Measurements from ENCODE around the gene COMMD1. TPM values are rescaled to one million over a fixed set of nuclear protein-coding genes. Genes with fewer than 3 reads are reported as not detected.

Gene COMMD1
- total RNA-seq, 4 donors from 2014 or later, result 46.2 to 51.7 (median 46.7) TPM

- no peak for TF ChIP-seq CTCF (IDR thresholded peaks at IDR 0.05; ENCODE audit: low read depth)
Measured at GRCh38 chr2:62150597-62151305, 245.3 kb downstream of the COMMD1 start.

DNA sequence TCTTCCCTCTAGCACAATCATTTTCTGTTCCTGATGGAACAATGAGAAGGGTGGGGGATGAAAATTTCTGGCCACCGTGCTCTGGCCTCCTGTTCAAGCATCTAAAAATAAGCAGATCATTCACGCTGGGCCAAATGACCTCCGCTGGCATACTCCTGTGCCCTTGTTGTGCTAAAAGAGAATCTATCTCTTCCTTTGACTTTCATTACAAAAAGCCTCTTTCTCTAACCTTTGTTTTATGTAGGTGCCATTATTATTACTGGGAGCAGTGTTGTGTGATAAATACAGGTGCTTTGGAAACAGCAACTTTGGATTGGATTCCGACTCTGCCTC is 245.8 kb downstream of the COMMD1 start:
- no peak for TF ChIP-seq CTCF (IDR thresholded peaks at IDR 0.05; ENCODE audit: low read depth)

DNA sequence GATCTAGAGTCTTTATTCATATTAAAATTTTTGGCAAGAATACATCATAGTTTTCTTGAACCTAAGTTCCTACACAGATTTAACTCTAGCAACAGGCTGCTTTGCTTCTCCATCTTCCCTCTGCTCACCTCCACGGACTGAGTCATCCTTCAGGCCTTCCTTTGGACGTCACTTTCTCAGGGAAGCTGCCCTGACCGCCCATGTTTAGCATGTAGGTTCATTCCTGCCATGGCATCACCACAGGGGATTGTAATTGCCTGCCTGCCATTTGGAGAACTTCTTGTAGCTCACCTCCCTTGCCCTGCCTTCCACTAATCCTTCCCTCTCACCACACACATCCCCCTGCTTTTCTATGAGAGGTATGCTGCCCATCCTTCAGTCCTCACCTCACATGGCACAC is 246.5 kb downstream of the COMMD1 start:
- TF ChIP-seq CTCF (IDR thresholded peaks at IDR 0.05; ENCODE audit: low read depth), result no peak

DNA sequence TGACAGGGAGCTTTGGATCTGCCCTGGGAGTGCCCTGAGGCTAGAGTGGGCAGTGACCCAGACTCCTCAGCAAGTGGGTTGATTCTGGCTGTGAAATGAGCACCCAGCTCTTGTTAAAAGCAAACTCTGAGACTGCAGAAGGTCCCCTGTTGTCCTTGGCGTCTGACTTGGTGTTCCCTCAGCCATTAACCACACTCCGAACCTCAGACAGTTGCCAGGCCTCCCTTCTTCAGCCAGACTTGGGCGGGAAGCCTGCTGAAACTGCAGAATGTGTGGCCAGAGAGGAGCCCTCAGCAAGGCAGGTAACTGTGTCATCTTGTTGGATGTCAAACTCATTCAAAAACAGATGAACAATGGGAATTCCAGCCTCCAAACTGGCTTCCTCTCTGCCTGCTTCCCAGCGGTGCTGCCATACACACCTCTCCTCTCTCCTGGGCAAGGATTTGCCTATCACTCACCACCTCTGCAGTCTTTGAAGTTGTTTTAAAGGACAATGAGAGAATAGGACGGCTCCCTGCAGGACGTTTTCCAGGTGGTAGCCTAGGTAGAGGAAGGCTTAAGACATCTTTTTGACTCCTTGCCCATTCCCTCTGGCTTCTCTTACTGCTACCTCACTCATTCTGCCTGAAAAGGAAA is 251.5 kb downstream of the COMMD1 start:
- no peak for TF ChIP-seq CTCF (IDR thresholded peaks at IDR 0.05; ENCODE audit: low read depth)

GRCh38 chr2:62158444-62159121 is 253.1 kb downstream of the COMMD1 start:
- no peak for TF ChIP-seq CTCF (IDR thresholded peaks at IDR 0.05; ENCODE audit: low read depth)

DNA sequence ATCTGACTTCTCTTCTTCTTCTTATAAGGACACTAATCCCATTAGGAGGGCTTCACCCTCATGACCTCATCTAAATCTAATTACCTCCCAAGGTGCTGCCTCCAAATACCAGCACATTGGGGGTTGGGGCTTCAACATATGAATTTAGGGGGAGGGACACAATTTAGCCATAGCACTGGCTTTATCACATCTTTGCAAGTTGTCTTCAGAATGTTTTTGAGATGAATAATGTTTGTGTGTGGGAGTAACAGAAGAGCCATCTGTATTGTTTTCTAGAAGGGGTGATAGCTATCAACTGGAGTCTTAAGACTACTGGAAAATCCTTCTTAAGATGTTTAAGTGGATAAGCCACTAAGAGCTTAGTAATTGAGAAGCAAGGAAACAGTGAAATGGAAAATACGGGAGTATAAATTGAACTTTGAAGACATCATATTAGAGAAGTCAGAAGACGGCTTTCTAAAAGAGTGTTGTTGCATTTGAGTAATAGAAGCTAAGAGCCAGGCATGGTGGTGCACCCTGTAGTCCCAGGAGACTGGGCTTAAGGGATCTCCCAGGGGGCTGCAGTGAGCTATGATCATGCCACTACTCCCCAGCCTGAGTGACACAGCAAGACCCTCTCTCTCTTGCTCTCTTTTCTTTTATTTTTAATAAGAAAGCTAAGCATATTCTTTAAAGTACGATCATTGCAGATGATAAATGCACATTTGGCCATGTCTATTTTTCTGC is 257.8 kb downstream of the COMMD1 start:
- TF ChIP-seq CTCF (IDR thresholded peaks at IDR 0.05; ENCODE audit: low read depth), result no peak

- no peak for TF ChIP-seq CTCF (IDR thresholded peaks at IDR 0.05; ENCODE audit: low read depth)
Measured at GRCh38 chr2:62163834-62164233, 258.4 kb downstream of the COMMD1 start.
